ENCODE data around the gene TMEM9B.

TMEM9B gene

DNA sequence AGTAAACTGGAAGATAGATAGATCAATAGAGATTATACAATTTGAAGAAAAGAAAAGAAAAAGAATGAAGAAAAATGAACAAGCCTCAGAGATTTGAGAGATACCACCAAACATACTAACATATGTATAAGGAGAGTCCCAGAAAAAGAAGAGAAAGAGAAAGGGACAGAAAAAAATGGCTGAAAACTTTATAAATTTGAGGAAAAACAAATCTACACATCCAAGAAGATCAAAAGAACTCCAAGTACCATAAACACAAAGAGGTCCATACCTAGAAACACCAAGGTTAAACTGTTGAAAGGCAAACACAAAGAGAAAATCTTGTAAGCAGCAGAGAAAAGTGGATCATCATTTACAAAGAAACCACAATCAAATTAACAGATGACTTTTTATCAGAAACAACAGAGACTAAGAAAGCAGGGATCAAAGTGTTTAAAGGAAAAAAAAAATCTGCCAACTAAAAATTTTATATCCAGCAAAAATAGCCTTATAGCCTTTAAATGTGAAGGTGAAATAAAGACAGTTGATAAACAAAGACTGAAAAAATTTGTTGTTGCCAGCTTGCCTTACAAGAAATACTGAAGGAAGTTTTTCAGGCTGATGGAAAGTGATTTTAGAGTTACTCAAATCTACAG, 65.0 kb downstream of the TMEM9B start:
- Histone ChIP-seq H3K36me3 (no peaks in the 10 kb centered on the region), H3K27me3 (ENCODE audit: insufficient read depth, low read depth, severe bottlenecking) (no peaks in the 10 kb centered on the region), H3K27ac (no peak overlapping the region), H3K9me3 (ENCODE audit: severe bottlenecking) (no peaks in the 10 kb centered on the region), H3K4me3 (ENCODE audit: low read depth, low read length) (no peak overlapping the region)
- TF ChIP-seq, protein P1, sequence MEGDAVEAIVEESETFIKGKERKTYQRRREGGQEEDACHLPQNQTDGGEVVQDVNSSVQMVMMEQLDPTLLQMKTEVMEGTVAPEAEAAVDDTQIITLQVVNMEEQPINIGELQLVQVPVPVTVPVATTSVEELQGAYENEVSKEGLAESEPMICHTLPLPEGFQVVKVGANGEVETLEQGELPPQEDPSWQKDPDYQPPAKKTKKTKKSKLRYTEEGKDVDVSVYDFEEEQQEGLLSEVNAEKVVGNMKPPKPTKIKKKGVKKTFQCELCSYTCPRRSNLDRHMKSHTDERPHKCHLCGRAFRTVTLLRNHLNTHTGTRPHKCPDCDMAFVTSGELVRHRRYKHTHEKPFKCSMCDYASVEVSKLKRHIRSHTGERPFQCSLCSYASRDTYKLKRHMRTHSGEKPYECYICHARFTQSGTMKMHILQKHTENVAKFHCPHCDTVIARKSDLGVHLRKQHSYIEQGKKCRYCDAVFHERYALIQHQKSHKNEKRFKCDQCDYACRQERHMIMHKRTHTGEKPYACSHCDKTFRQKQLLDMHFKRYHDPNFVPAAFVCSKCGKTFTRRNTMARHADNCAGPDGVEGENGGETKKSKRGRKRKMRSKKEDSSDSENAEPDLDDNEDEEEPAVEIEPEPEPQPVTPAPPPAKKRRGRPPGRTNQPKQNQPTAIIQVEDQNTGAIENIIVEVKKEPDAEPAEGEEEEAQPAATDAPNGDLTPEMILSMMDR (IDR thresholded peaks at IDR 0.05; ENCODE audit: low read depth, low read length), result no peak
- no peak for DNase-seq

Measured in WERI-Rb-1 (cell line).